GM19463 (cell line): ENCODE results near the gene CHN2.
"Not testable (repeated sequence)": the region's sequence is repeated elsewhere in the genome, so short reads cannot be mapped to it uniquely, and the experiment has no call there.

Source experiments
- ATAC-seq: cut with Tn5 transposase; IDR thresholded peaks from one replicate; pipeline ENCODE4 v1.9.1; 2021; ENCODE audit warnings: mild to moderate bottlenecking, moderate library complexity; ENCODE audit not compliant: unreplicated experiment

The CHN2 gene

DNA sequence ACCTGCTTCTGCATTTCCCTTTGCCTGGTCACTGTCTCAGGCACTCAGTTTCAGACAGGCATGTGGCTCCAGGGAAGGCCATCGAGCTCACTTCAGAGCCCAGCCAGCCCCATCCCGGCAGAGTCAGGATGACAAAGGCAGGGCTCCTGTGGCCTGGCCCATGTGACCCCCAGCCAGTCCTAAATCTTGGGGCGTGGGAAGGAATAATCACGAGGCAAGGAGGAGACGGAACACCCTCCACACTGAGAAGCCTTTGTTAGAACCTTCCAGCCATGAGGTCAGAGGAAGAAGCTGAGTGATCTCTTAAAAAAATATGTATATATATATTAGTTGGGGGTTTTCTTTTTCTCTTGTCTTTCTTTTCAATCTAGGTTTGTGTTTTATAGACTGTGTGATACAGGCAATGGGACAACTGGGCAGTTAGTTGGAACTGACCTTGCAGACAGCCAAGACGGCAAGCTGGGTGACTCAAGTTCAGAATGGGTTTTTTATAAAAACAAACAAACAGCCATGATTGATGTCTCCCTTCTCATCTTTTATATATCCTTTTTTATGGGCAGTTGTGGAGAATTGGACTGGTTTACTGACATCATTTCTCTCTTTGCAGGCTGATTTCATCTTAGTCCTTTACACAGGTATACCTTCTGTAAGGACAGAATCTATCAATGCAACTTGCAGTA lies 60.8 kb downstream of the CHN2 start:
- ATAC-seq, result no peak

DNA sequence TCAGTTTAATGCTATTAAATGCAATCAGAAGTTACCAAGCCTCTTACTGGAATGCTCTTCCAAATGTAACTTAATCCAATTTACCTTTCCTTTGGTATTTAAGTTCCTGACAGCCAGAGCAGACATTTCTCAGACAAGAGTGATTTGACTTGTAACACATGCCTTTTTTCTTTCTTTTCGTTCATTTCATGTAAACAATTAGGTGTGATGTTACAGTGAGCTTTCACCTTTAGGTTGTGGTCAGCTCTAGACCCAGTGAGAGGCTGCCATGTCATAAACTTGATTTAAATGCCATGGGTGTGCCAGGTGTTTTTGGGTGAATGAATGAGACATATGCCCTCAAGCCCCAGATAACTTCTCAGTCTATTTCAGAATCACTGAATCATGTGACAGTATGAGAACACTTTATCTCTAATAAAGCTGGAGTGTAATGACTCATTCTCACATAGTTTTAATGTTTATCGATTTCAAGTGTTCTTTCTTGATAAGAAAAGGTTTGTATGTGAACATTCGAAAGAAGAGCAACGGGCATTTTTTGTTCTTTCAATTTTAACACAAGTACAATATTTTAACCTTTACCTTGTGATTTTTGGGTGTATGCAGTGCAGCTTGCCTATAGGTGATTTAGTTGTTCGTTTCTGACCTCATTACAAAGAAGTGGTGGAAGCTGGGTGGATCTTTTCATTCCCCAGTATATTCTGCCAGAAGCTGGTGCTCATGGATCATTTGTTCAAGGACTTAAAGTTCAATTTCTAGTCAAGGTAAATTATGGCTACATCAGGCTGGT lies 61.5 kb downstream of the CHN2 start:
- ATAC-seq, result no peak

DNA sequence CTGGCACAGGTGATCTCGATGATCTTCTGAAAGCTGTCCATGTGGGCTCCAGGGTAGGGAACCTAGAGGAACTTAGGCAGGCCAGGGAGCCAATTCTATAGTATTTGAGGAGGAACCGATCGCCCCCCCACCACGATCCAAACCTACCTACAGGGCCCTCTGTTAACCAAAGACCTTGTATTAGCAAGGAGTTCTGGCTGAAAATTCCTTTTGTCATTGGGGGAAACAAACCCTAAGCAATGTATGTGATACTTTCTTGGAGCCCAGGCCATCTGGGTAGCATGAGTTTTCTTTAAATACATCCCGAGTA lies 62.1 kb downstream of the CHN2 start:
- no peak for ATAC-seq

DNA sequence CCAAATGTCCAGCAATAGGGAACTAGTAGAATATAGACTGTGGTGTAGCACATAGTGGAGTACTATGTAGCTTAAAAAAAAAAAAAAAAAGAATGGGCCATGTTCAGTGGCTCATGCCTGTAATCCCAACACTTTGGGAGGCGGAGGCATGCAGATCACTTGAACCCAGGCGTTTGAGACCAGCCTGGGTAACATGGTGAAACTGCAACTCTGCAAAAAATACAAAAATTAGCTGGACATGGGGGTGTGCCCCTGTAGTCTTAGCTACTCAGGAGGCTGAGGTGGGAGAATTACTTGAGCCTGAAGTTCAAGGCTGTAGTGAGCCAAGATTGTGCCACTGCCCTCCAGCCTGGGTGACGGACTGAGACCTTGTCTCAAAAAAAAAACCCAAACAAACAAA lies 64.4 kb downstream of the CHN2 start:
- no peak for ATAC-seq

DNA sequence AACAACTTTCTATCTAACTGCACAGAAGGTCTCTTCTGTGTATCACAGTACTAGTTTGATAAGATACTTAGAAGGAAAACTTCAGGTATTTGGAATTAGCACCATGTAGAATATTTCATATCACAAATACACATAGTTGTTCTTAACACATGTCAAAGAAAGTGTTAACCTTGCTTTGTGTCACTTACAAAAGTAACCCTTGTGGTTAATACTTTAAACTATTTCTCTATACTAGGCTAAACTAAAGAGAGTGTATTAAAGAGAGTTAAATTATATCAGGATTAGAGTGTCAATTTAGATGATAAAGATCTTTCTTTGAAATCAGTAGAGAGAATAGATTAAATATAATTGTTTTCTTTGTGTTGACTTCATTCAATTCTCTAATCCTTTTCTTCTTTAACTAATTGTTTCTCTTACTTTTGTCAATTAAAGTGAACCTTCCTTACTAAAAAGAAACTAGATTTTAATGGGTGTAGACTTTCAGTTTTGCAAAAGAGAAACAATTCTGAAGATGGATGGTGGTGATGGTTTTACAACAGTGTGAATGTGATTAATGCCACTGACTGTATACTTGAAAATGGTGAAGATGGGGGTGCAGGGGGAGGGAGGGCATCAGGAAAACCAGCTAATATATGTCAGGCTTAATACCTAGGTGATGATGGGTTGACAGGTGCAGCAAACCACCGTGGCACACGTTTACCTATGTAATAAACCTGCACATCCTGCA lies 67.8 kb downstream of the CHN2 start:
- no peak for ATAC-seq

DNA sequence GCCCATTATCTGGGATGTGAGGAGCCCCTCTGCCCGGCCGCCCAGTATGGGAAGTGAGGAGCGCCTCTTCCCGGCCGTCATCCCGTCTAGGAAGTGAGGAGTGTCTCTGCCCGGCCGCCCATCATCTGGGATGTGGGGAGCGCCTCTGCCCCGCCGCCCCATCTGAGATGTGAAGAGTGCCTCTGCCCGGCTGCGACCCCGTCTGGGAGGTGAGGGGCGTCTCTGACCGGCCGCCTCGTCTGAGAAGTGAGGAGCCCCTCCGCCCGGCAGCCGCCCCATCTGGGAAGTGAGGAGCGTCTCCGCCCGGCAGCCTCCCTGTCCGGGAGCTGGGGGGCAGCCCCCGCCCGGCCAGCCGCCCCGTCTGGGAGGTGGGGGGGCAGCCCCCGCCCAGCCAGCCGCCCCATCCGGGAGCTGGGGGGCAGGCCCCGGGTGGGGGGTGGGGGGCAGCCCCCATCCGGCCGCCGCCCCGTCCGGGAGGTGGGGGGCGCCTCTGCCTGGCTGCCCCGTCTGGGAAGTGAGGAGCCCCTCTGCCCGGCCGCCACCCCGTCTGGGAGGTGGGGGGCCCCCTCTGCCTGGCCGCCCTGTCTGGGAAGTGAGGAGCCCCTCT lies 69.1 kb downstream of the CHN2 start:
- not testable (repeated sequence) for ATAC-seq

DNA sequence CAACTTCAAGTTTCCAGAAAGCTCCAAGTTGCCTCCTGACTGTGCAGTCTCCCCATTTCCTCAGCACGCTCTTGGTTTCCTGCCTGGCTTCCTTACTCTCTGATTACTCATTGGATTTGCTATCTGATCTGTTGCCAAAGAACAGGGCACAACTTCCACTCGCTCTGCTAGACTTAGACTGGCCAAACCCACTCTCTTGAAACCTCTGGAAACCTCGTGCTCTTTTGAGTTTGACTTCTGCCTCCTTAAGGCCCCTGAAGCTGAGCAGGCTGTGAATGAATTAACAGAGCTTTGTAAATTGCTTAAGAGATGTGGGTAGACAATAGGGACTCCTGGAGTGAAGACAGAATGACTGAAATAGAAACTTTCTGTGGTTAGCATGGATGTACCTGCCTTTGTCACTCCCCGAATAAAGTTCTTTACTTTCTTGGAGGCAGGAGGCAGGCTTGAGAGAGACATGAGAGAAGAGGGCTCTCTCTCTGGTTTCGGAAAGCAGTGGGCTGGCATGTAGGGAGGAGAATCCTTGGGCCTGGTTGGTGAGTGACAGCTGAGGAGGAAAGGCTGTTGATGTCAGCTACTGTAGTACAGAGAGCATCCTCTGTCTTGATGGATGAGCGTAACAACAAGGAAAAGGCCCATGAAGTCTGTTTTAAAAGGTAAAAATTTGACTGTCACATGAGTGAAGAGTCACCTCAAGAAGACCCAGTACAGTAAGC lies 70.8 kb downstream of the CHN2 start:
- no peak for ATAC-seq

DNA sequence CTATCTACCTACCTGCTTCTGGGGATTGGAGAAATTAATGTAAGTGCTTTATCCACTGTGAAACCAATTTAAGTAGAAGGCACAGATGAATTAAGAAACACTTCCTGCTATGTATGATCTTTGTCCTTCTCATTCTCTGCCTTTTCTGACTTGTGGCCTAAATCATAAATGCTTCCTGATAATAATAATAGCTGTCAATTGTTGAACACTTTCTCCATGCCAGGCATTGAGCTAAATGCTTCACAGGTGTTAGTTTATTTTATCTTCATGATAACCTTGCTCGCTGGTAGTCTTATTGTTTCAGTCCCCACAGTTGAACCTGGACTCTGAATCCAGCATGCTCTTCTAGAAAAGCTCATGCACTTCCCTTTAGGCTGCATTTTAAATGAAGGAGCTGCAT lies 75.4 kb downstream of the CHN2 start:
- ATAC-seq, result no peak

DNA sequence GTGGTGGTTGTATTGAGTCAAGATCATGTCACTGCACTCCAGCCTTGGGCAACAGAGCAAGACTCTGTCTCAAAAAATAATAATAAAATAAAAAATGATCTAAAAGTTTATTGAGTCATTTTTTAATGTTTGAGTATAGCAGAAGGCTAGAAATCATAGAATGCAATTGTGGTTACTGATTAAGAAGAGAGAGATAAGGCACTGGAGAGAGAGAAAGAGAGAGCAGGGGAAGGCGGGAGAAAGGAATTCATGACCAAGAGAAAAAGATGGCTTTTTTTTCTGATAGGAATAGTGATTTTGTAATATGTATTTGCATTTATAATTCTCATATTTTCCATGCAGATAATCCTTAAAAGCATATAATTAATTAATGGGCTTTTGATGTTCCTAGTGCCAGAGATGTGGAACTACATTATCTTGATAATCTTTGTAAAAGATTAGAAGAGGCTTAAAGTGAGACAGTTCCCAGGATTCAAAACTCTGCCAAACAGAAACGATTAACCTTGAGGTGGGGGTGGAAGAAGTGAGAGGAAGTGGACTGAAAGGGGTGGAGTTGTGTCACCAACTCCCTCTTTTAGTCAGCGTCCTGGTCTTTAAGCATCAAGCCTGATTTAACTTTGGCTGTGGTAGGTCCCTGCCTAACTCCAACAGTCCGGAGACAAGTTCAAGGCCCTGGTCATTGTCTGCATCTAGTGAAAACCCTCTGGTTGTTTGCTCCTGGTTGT lies 76.2 kb downstream of the CHN2 start:
- ATAC-seq, result no peak

DNA sequence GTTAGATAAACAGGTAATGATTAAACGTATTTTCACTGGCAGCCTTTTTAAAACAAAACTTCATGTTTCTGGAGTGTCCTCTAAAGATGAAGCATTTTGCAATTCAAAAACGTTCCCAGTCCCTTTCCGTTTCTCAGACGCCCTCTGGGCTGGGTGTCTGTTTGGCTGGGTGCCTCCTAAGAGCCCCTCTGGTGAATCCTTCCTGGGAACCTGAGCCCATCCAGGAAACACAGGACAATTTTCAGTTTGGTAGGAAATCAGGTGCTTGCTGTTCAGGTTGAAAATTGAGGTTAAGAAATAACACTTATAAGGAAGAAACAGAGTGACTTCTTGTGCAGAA lies 76.7 kb downstream of the CHN2 start:
- no peak for ATAC-seq

DNA sequence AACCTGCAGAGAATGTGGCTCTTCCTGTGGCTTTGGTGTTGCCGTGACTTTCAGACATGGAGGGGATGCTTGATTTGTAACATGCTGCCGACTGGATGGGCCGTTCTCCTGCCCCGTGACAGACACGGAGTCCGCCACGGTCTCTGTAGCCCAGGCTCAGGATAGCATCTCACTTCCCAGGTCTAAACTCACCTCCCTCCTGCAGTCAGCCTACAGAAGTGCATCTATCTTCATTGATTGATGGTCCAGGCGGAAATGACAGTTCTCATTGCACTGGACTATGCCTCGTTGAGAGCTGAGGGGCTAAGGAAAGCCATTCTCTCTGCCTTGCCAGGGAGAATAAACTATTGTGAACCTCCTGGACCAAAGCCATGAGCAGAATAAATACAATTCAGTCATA lies 77.5 kb downstream of the CHN2 start:
- no peak for ATAC-seq

DNA sequence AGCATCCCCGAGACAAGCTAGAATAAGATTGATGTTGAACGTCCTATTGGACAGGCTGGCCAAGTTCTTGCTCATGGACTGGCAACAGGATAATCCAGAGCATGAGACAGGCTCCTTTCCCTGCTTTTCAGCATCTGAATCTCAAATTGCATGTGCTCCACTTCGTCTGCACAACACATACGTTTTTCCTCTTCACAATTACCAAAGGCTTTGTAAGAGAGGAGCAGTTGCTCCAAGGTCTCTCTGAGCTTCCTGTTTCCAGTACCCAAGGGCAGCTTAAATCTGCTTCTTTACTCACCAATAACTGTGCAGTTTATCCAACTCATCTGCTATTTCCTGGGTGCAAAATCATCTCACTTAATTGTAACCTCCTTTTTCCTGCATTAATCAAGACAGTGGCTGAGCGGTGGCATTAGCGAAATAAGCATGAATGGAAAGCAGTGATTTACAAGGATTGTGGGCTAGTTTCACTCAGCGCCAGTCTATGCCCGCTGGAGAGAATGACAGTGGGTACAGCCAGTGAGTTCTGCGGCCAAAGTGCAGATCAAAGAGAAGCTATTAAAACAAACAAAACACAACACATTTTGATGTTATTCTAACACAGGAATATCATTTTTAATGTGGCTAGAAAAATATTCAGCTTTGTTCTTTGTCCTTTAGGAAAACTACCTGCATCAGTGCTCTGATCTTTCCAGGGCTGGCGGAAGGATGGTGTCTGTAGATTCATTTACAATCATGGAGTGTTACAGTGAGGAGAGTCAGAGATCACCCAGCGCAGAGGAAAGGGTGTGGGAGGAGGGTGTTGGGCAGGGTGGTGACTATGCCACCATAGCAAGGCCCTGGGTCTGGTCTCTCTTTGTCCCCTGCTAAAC lies 79.8 kb downstream of the CHN2 start:
- ATAC-seq, result no peak

DNA sequence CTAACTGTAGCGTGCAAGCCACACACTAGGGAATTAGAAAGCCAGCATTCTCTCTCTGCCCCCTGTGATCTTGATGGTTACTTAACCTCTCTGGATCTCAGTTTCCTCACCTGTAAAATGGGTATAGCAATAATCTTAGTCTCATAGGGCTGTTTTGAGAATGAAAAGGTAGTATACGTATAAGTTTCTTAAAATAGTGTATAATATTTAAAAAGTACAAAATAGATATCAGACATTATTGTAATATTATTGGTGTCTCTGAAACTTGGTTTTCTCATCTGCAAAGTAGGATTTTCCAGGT lies 80.4 kb downstream of the CHN2 start:
- ATAC-seq, result no peak

DNA sequence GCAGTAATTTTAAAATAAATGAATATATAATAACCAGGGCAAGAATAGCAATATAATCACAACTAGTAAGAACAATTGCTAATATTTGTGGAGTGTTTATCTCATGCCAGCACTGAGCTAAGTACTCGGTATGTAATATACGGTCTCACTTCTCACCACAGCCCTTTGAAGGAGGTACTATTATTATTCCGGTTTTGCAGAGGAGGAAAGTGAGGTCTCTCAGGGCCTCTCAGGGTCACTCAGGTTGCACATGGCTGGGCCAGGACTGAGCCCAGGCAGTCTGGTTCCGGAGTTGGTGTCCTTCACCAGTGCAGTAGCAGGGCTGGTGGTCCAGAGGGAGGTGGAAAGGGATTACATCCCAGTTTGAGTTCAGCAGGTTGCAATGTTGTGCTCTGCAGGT lies 80.9 kb downstream of the CHN2 start:
- no peak for ATAC-seq

DNA sequence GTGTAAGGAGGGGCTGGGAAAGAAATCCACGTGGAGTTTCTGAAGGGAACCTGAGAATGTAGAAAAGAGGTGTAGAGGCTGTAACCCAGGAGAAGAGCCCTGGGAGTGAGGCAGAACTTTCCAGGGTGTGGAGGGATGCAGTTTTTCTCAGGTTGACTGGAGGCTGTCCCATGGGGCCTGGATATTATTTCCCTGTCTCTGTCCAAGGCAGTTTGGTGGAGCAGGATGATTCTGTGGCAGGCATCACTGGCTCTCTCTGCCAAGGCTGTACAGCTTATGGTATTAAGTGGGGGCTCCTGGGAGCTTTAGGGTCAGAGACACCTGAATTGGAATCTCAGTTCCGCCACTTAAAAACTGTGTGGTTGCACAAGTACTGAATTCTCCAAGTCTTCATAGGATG lies 81.6 kb downstream of the CHN2 start:
- no peak for ATAC-seq

DNA sequence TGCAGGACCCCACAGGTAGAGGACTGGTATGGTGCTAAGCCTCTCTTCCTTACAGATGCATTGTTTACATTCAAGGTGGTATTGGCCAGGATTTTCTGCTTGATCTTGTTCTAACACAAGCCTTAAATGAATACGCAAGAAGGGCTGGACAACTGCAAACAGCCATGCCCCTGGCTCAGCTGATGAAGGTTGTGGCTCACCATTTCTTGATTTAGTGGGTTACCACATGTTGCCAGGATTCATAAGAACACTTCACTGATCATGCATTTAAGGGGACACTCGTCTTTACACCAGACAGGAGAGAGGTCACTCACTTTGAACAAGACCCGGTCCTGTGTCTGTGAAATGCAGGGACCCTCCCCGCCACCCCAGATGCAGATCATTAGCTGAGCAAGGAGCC lies 82.2 kb downstream of the CHN2 start:
- ATAC-seq, result no peak

DNA sequence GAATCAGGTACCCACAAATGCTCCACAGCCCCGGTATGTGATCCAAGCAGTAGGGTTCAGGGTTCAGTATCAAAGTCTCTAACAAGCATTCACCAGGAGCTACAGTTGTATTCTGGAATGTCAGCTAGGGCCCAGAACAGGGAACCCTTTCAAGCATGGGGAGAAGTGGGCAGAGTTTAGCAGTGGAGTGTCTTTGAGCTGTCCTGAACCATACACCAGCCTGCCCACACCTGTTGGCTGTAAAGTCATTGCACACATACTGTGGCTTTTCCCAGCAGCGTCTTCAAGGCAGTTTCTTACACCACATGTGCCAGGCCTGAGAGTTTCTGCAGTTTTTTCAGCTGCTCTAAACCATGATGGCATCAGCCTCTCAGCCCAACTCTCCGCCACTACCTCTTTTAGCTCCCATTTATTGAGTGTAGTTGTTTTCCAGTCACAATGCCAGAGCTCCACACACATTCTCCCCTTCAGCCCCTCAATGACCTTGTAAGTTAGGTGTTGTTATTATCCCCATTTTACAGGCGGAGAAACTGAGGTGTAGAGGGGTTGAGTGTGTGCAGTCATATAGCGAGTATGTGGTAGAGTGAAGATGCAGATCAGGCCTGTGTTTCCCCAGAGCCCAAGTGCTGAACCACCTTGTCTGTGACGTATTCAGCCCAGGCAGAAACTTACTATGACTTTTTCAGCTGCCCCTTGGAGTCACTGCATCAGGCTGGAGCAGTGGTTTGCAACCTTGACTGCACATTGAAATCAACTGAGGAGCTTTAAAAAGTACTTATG lies 83.1 kb downstream of the CHN2 start:
- no peak for ATAC-seq

DNA sequence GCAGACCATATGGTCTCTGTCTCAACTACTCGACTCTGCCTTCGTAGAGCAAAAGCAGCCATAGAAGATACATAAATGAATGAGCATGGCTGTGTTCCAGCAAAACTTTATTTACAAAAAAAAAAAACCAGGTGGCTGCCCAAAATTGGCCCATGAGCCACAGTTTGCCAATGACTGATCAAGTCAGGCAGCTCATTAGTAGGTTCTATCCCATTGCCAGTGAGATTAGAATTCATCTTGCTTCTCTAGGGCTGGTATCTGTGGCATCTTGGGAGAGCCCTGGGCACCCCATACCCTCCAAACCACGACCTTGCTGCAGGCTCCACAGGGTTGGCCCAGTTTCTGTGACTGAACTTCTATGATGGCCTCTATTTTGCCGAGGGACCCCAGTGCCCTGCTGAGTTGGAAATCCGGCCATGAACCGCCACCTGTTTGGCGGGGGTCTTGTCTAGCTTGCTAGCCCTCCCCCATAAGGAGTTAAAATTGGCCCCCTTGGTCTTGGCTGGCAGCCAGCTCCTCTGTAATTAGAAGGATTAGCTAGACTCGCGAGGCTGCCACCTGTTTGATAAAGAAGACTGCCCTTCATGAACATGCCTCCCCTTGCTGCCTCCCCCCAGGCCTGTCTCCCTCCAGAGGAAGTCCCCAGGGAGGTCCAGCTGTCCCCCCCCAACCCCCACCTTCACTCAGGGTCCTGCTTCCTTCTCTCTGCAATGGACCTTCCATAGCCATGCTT lies 83.9 kb downstream of the CHN2 start:
- ATAC-seq, result no peak
